Type B pancreatic cell (in vitro differentiated cells): ENCODE results near the gene EDIL3. TPM values are rescaled to one million over a fixed set of nuclear protein-coding genes. Genes with fewer than 3 reads are reported as not detected.

Source experiments
- DNase-seq: peaks from one replicate; pipeline ENCODE4 v3.0.0; 2021; ENCODE audit warnings: mixed read lengths; ENCODE audit not compliant: unreplicated experiment; ENCODE audit errors: extremely low spot score
- H3K27ac Mint-ChIP-seq: 2 replicates; pipeline ENCODE4 v1.8.0; 2021; ENCODE audit warnings: mild to moderate bottlenecking, mixed read lengths
- H3K27me3 Mint-ChIP-seq: 2 replicates; pipeline ENCODE4 v1.8.0; 2021; ENCODE audit warnings: mixed read lengths
- H3K36me3 Mint-ChIP-seq: 2 replicates; pipeline ENCODE4 v1.8.0; 2021; ENCODE audit warnings: mixed read lengths
- H3K4me1 Mint-ChIP-seq: one replicate; pipeline ENCODE4 v1.8.0; 2021; ENCODE audit warnings: mixed read lengths; ENCODE audit not compliant: unreplicated experiment
- H3K4me3 Mint-ChIP-seq: 2 replicates; pipeline ENCODE4 v1.8.0; 2021; ENCODE audit warnings: mild to moderate bottlenecking, mixed read lengths
- H3K9me3 Mint-ChIP-seq: 2 replicates; pipeline ENCODE4 v1.8.0; 2021; ENCODE audit warnings: mixed read lengths
- total RNA-seq: library from RNA; stranded (reverse); gene quantifications from 2 replicates; pipeline ENCODE4 v1.2.1, GENCODE V29; 2021; ENCODE audit warnings: low replicate concordance
- TF ChIP-seq, protein P1 (sequence below): fragments of 200-600 bp; sonication (generic); conservative IDR thresholded peaks from 2 replicates; pipeline ENCODE4 v1.5.0; 2021; ENCODE audit warnings: antibody characterized with exemption, mild to moderate bottlenecking

Gene EDIL3
- total RNA-seq, 1 donor from 2014 or later, result 19.1 TPM

DNA sequence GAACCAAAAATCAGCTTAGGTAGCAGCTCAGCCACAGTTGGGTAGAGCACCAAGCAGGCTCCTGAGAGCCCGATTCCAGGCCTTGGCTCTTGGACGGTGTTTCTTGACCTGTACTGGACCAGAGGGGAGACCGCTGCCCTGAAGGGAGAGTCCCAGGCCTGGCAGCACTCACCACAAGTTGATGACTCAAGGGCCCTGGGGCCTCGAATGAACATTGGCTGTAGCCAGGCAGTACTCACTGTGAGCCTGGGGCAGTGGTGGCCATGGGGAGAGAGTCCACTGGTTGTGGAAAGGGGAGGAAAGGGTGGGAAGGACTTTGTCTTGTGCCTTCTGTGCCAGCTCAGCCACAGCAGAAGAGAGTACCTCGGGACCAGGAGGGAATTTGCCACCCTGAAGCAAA lies 166.1 kb downstream of the EDIL3 start:
- TF ChIP-seq, protein P1, sequence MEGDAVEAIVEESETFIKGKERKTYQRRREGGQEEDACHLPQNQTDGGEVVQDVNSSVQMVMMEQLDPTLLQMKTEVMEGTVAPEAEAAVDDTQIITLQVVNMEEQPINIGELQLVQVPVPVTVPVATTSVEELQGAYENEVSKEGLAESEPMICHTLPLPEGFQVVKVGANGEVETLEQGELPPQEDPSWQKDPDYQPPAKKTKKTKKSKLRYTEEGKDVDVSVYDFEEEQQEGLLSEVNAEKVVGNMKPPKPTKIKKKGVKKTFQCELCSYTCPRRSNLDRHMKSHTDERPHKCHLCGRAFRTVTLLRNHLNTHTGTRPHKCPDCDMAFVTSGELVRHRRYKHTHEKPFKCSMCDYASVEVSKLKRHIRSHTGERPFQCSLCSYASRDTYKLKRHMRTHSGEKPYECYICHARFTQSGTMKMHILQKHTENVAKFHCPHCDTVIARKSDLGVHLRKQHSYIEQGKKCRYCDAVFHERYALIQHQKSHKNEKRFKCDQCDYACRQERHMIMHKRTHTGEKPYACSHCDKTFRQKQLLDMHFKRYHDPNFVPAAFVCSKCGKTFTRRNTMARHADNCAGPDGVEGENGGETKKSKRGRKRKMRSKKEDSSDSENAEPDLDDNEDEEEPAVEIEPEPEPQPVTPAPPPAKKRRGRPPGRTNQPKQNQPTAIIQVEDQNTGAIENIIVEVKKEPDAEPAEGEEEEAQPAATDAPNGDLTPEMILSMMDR, result no peak
- no peaks in the 10 kb centered on the region for H3K36me3 Mint-ChIP-seq
- no peaks in the 10 kb centered on the region for H3K4me1 Mint-ChIP-seq
- H3K4me3 Mint-ChIP-seq, result no peak overlapping the region
- DNase-seq, result no peak
- H3K27me3 Mint-ChIP-seq, result no peaks in the 10 kb centered on the region
- no peak overlapping the region for H3K27ac Mint-ChIP-seq
- peaks cover 5% of the 10 kb centered on the region for H3K9me3 Mint-ChIP-seq

DNA sequence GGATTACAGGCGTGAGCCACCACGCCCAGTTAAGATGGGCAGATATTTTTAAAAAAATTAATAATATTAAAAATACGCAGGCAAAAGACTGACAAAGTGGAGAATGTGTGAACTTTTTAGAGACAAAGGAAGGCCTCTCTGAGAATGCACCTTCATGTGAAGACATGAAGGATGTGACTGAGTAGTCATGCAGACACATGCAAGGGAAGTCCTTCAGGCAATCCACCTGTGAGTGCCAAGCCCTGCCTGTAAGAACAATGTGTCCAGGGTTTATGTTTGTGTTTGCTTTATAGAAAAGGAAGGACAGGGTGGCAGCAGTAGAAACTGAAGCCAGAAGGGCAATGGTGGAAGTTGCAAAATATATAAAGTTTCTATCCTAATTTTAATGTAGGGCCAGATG lies 169.2 kb downstream of the EDIL3 start:
- Mint-ChIP-seq H3K36me3 (no peaks in the 10 kb centered on the region), H3K4me1 (no peaks in the 10 kb centered on the region), H3K9me3 (peaks cover 5% of the 10 kb centered on the region), H3K4me3 (no peak overlapping the region), H3K27me3 (no peaks in the 10 kb centered on the region), H3K27ac (no peak overlapping the region)
- no peak for DNase-seq
- TF ChIP-seq, protein P1, result no peak

DNA sequence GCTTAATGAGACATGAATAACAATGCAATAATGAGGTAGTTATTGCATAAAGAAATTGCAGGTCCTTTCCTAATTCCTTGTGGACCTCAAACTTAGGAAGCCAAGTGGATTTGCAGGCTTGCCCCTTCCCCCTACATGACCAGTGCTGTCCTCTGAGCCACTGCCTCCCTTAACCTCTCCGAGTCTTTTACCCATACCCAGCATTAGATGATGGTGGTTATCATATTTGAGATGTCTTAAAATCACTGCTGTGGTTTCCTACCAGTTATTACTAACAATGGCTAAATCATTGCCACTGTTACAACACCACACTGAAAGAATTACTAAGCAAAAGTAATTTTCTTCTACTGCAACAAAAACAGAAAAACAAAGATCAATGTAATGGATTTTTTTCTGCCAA lies 170.8 kb downstream of the EDIL3 start:
- Mint-ChIP-seq H3K4me3 (no peak overlapping the region), H3K9me3 (no peaks in the 10 kb centered on the region), H3K4me1 (no peaks in the 10 kb centered on the region), H3K36me3 (no peaks in the 10 kb centered on the region), H3K27ac (no peak overlapping the region), H3K27me3 (no peaks in the 10 kb centered on the region)
- no peak for DNase-seq
- TF ChIP-seq, protein P1, result no peak

DNA sequence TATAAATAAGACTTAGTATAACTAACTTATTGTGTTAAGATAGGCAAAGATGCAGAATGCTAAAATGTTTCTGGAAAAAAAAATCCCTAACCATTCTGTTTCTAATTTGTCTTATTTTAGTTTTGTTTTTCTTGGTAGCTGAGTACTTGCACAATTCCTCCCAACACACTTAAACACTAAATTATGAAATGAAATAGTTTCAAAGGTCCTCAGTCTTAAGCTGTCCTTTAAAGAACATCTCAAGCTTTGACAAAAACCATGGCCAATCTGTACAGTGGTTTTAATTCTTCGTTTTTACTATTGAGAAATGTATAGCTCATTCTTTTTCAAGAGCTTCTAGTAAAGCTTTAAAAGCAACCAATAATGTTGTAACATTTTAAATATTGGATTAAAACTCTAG lies 171.5 kb downstream of the EDIL3 start:
- Mint-ChIP-seq H3K36me3 (no peaks in the 10 kb centered on the region), H3K27ac (no peak overlapping the region), H3K4me1 (no peaks in the 10 kb centered on the region), H3K9me3 (no peaks in the 10 kb centered on the region), H3K4me3 (no peak overlapping the region), H3K27me3 (no peaks in the 10 kb centered on the region)
- TF ChIP-seq, protein P1, result no peak
- DNase-seq, result no peak

DNA sequence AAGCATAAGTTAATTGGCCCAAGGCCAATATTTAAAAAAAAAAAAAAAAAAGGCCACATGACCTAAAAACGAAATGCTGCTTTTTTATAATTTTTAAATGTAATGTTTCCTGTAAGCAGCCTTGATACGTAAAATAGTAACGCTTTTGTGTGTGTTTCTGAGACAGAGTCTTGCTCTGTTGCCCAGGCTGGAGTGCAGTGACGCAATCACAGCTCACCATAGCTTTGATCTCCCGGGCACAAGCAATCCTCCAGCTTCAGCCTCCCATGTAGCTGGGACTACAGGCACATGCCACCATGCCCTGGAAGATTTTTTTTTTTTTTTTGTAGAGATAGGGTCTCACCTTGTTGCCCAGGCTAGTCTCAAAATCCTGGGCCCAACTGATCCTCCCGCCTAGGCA lies 179.9 kb downstream of the EDIL3 start:
- Mint-ChIP-seq H3K4me3 (no peak overlapping the region), H3K27ac (no peak overlapping the region), H3K9me3 (no peaks in the 10 kb centered on the region), H3K27me3 (no peaks in the 10 kb centered on the region), H3K36me3 (no peaks in the 10 kb centered on the region), H3K4me1 (no peaks in the 10 kb centered on the region)
- TF ChIP-seq, protein P1, result no peak
- DNase-seq, result no peak

DNA sequence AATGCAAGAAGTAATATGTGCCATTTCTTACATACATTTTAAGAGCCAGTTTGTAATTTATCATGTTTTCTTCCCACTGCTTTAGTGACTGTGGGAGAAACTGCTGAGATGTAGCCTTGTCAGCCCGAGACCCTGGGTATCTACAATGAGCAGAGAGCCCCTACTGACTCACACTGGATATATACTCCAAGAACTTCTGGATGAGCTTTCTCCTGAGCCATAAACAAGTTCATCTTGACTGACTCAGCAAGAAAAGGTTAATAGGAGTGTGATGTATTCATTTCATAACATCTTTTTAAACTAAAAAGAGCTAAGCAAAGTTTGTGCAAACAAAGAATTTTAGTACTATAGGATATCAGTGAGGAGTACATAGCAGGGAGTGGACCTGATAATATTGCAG lies 182.5 kb downstream of the EDIL3 start:
- no peaks in the 10 kb centered on the region for H3K4me1 Mint-ChIP-seq
- H3K4me3 Mint-ChIP-seq, result no peak overlapping the region
- no peaks in the 10 kb centered on the region for H3K36me3 Mint-ChIP-seq
- H3K27me3 Mint-ChIP-seq, result no peaks in the 10 kb centered on the region
- TF ChIP-seq, protein P1, result no peak
- H3K27ac Mint-ChIP-seq, result no peak overlapping the region
- no peak for DNase-seq
- H3K9me3 Mint-ChIP-seq, result no peaks in the 10 kb centered on the region
